Suprapubic skin (tissue), 3 donors: Measurements from ENCODE around the gene TRAPPC2B.

Source experiments
- CTCF ChIP-seq, 2 donors: fragments of 200-600 bp in 1 of 2; fragments of 450-650 bp in 1 of 2; sonication (generic) in 1 of 2; IDR thresholded peaks; one replicate each; pipeline ENCODE4 v1.5.1; 2016 to 2019; ENCODE audit warnings: antibody characterized with exemption in 2 of 2, mild to moderate bottlenecking in 1 of 2, moderate library complexity in 1 of 2
- POLR2A ChIP-seq, 2 donors: fragments of 450-650 bp; IDR thresholded peaks; one replicate each; pipeline ENCODE4 v1.6.1; 2017; ENCODE audit warnings: antibody characterized with exemption in 2 of 2, mild to moderate bottlenecking in 2 of 2, moderate library complexity in 2 of 2

- no peak for TF ChIP-seq CTCF (IDR thresholded peaks at IDR 0.05)
- TF ChIP-seq POLR2A (IDR thresholded peaks at IDR 0.05): no peak
These were observed 7.4 kb upstream of the TRAPPC2B start for GRCh38 chr19:57355916-57356315.
